HCT116 (cell line): Measurements from ENCODE around the gene TRIM63. TPM values are rescaled to one million over a fixed set of nuclear protein-coding genes. Genes with fewer than 3 reads are reported as not detected.

Experiments used
- ATAC-seq: fragments of 200-7000 bp; cut with Tn5 transposase; 2 replicates; pipeline ENCODE4 v1.9.1; 2020; ENCODE audit warnings: mild to moderate bottlenecking, moderate library complexity
- BruUV-seq: library from RNA; stranded (reverse); fragments of 400-500 nt; replicated peaks from 2 replicates; lab custom pipeline; 2021; lab: Mats Ljungman, UMichigan
- CTCF ChIA-PET: fragments of 300-600 bp; sonication (Branson Sonifier 250); formaldehyde crosslinking; loops from one replicate; lab custom pipeline; 2021; ENCODE audit warnings: antibody characterized with exemption; lab: Charles Lee
- POLR2A ChIA-PET: fragments of 300-600, 350-600 bp; sonication (Branson Sonifier 250); formaldehyde crosslinking; loops from one replicate; lab custom pipeline; 2021; ENCODE audit warnings: antibody characterized with exemption; lab: Charles Lee
- RAD21 ChIA-PET, 2 experiments: fragments of 300-600 bp; sonication (Branson Sonifier 250); formaldehyde crosslinking; loops; one replicate each; lab custom pipeline; 2023; ENCODE audit warnings: low total read pairs in 2 of 2; ENCODE audit not compliant: uncharacterized antibody in 2 of 2, unreplicated experiment in 2 of 2, low non-redundant PET in 1 of 2; lab: Charles Lee
- DNase-seq: peaks from one replicate; pipeline ENCODE4 v3.0.0-alpha.2; 2010; ENCODE audit warnings: low read depth, low spot score
- H2AFZ ChIP-seq: fragments of 200-600 bp; shearing (Covaris generic), sonication (generic); 2 replicates; pipeline ENCODE4 v1.6.1; 2017; ENCODE audit warnings: low read depth, mixed run types, mixed read lengths, antibody characterized with exemption, low read length; ENCODE audit not compliant: poor library complexity, severe bottlenecking
- H3K27ac ChIP-seq: 2 replicates; pipeline ENCODE4 v1.5.1; 2012; ENCODE audit warnings: low read depth, low read length
- H3K27me3 ChIP-seq: fragments of 200-600 bp; sonication (generic); 2 replicates; pipeline ENCODE4 v1.6.1; 2016; ENCODE audit warnings: mixed run types, low read length, mixed read lengths; ENCODE audit not compliant: insufficient read depth
- H3K36me3 ChIP-seq, 2 experiments: fragments of 200-500 bp in 1 of 2; fragments of 200-600 bp in 1 of 2; sonication (Bioruptor generic) in 1 of 2; sonication (generic) in 1 of 2; 2 replicates each; pipeline versions ENCODE4 v1.5.1 to v1.6.1; 2014 to 2016; ENCODE audit warnings: low read length in 2 of 2, inconsistent platforms in 1 of 2, mixed read lengths in 1 of 2, mixed run types in 1 of 2; ENCODE audit not compliant: insufficient read depth in 2 of 2, control insufficient read depth in 1 of 2
- H3K4me1 ChIP-seq, 2 experiments: fragments of 200-600 bp in 1 of 2; sonication (generic) in 1 of 2; 2 replicates each; pipeline versions ENCODE4 v1.5.1 to v1.6.1; 2012 to 2017; ENCODE audit warnings: low read length in 2 of 2, inconsistent platforms in 1 of 2, mild to moderate bottlenecking in 1 of 2, mixed read lengths in 1 of 2, mixed run types in 1 of 2, moderate library complexity in 1 of 2; ENCODE audit not compliant: insufficient read depth in 2 of 2, control insufficient read depth in 1 of 2
- H3K4me2 ChIP-seq: fragments of 200-600 bp; sonication (generic); 2 replicates; pipeline ENCODE4 v1.6.1; 2017; ENCODE audit warnings: mixed run types, low read length, mixed read lengths
- H3K4me3 ChIP-seq, 2 experiments: fragments of 200-600 bp in 1 of 2; sonication (generic) in 1 of 2; replicated peaks in 1 of 2; 2 replicates each; pipeline ENCODE4 v1.5.1; 2011 to 2016; ENCODE audit warnings: low read length in 2 of 2, control low read depth in 1 of 2, low read depth in 1 of 2, mild to moderate bottlenecking in 1 of 2, mixed read lengths in 1 of 2, mixed run types in 1 of 2
- H3K79me2 ChIP-seq: fragments of 200-600 bp; sonication (generic); 2 replicates; pipeline ENCODE4 v1.6.1; 2017; ENCODE audit warnings: mild to moderate bottlenecking, mixed run types, low read length, moderate library complexity, mixed read lengths; ENCODE audit not compliant: insufficient read depth
- H3K9ac ChIP-seq: fragments of 200-600 bp; sonication (generic); 2 replicates; pipeline ENCODE4 v1.6.1; 2016; ENCODE audit warnings: low read length, mixed read lengths
- H3K9me2 ChIP-seq: fragments of 200-600 bp; sonication (generic), shearing (Covaris generic); 2 replicates; pipeline ENCODE4 v1.6.1; 2017; ENCODE audit warnings: mixed run types, mild to moderate bottlenecking, moderate library complexity; ENCODE audit not compliant: insufficient read depth
- H3K9me3 ChIP-seq, 2 experiments: fragments of 200-500 bp in 1 of 2; fragments of 200-600 bp in 1 of 2; sonication (Bioruptor generic) in 1 of 2; sonication (generic) in 1 of 2; 2 replicates each; pipeline ENCODE4 v1.6.1; 2014 to 2017; ENCODE audit warnings: low read length in 2 of 2, mixed read lengths in 2 of 2, inconsistent platforms in 1 of 2, low read depth in 1 of 2, mild to moderate bottlenecking in 1 of 2, mixed run types in 1 of 2, moderate library complexity in 1 of 2; ENCODE audit not compliant: control insufficient read depth in 1 of 2, insufficient read depth in 1 of 2
- H4K20me1 ChIP-seq: fragments of 200-600 bp; sonication (generic), shearing (Covaris generic); 2 replicates; pipeline ENCODE4 v1.6.1; 2017; ENCODE audit warnings: mixed run types, mild to moderate bottlenecking, moderate library complexity; ENCODE audit not compliant: insufficient read depth
- CTCF ChIP-seq, 3 experiments: fragments of 200-600 bp in 1 of 3; sonication (generic) in 1 of 3; IDR thresholded peaks in 2 of 3; conservative IDR thresholded peaks in 1 of 3; 2 replicates each; pipeline ENCODE4 v1.5.1; 2012 to 2017; ENCODE audit warnings: low read depth in 2 of 3, low read length in 2 of 3, antibody characterized with exemption in 1 of 3, borderline replicate concordance in 1 of 3, control low read depth in 1 of 3, mild to moderate bottlenecking in 1 of 3, mixed read lengths in 1 of 3, mixed run types in 1 of 3, moderate library complexity in 1 of 3; ENCODE audit not compliant: insufficient read depth in 1 of 3
- ELF1 ChIP-seq: IDR thresholded peaks from 2 replicates; pipeline ENCODE4 v1.6.1; 2012; ENCODE audit warnings: low read depth, borderline replicate concordance
- EZH2 ChIP-seq: fragments of 200-600 bp; sonication (generic); IDR thresholded peaks from 2 replicates; pipeline ENCODE4 v1.6.1; 2017; ENCODE audit warnings: antibody characterized with exemption, mixed run types
- JUND ChIP-seq: IDR thresholded peaks from 2 replicates; pipeline ENCODE4 v1.6.1; 2012
- SIN3A ChIP-seq: IDR thresholded peaks from 2 replicates; pipeline ENCODE4 v1.6.1; 2012; ENCODE audit warnings: low read depth
- TCF7L2 ChIP-seq: IDR thresholded peaks from 2 replicates; pipeline ENCODE4 v1.7.0; 2011; ENCODE audit warnings: borderline replicate concordance, inconsistent platforms; ENCODE audit not compliant: insufficient read depth, insufficient read length; ENCODE audit errors: extremely low read depth
- ZBTB33 ChIP-seq: IDR thresholded peaks from 2 replicates; pipeline ENCODE4 v1.6.1; 2011; ENCODE audit warnings: mild to moderate bottlenecking, low read length, moderate library complexity; ENCODE audit not compliant: insufficient replicate concordance; ENCODE audit errors: extremely low read depth
- ZFX ChIP-seq: fragments of 450-650 bp; IDR thresholded peaks from 2 replicates; pipeline ENCODE4 v1.6.1; 2017
- intact Hi-C: fragments of 100-400 bp; cut with micrococcal nuclease; formaldehyde crosslinking; loops from 2 replicates; pipeline ENCODE4 v1.10.0; 2022
- total RNA-seq: library from RNA; stranded (reverse); gene quantifications from one replicate; pipeline ENCODE4 v1.2.1, GENCODE V29; 2021; ENCODE audit not compliant: unreplicated experiment
- TF ChIP-seq, protein P1 (sequence below): IDR thresholded peaks from 2 replicates; pipeline ENCODE4 v1.6.1; 2012

TRIM63 gene
- total RNA-seq, 1 experiment from 2014 or later: not detected

- DNase-seq (no peak), ATAC-seq (peak; percentile 28; the same call in 1 of the 2 replicates)
- no peaks in the 10 kb centered on the region for H3K27me3 ChIP-seq
- ChIA-PET POLR2A (no interaction called here), RAD21 (interaction anchor here in 1 of 2 experiments (0.7 kb wide), 1 partner anchor 94 kb away, joined by 4 read pairs; no protein-coding TSS in a partner anchor), CTCF (interaction anchor here (0.6 to 1.3 kb wide), 2 partner anchors 133 to 135 kb away, joined by 4 to 5 read pairs; no protein-coding TSS in a partner anchor)
- no peak overlapping the region for H3K27ac ChIP-seq
- H4K20me1 ChIP-seq: no peaks in the 10 kb centered on the region
- H3K4me2 ChIP-seq: no peak overlapping the region
- intact Hi-C loops: no loop called here
- TF ChIP-seq CTCF (IDR thresholded peaks at IDR 0.05 in 2 of 3, conservative IDR thresholded peaks at IDR 0.05 in 1 of 3; ENCODE audit: borderline replicate concordance in 1 of 3, insufficient read depth in 1 of 3, low read depth in 2 of 3, low read length in 2 of 3) (peak; percentile 21 to 47 (median 29); a peak in 5 of 6 replicates), TCF7L2 (no peak)
- H3K9me2 ChIP-seq: no peaks in the 10 kb centered on the region
- H3K36me3 ChIP-seq: no peaks in the 10 kb centered on the region
- no peak overlapping the region for H3K4me3 ChIP-seq
- H2AFZ ChIP-seq: no peak overlapping the region
- no TSS peak for BruUV-seq
- peaks cover 5 to 10% of the 10 kb centered on the region in 2 experiments; a peak in 2 of 4 replicates for H3K4me1 ChIP-seq
- H3K9me3 ChIP-seq: no peaks in the 10 kb centered on the region
- no peak overlapping the region for H3K9ac ChIP-seq
- H3K79me2 ChIP-seq: no peaks in the 10 kb centered on the region
These were observed 37.5 kb downstream of the TRIM63 start for GRCh38 chr1:26029864-26030481.

DNA sequence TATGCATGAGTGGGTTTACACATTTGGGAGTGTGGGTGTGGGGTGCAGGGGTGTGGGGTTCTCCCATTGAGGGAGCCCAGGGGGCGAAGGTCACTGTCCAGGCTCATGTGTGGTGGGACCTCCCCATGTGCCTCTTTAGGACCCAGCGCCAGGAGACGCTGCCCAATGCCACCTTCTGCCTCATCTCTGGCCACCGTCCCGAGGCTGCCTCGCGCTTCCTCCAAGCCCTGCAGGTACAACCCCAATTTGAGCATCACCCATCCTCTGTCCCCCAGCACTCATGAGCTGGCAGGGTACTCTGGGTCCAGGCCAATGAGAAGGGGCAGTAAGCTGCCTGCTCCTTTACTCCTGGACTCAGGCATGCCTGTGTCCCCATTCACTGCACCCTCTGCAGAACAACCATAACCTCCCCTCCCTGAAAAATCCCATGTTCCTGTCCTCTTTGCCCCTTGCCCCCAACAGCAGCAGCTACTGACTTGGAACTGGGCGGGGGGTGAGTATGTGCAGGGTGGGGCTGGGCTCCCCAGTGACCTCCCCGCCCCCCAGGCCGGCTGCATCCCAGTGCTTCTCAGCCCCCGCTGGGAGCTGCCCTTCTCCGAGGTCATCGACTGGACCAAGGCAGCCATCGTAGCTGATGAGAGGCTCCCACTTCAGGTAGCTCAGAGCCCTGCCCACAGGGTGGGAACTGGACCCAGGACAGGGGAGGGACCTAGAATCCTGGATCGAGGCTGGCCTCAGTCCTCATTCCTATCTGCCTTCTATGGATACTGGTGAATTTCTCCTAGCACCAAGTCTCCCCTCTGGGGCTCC, 38.2 kb downstream of the TRIM63 start:
- ATAC-seq (peak; percentile 18; the same call in 1 of the 2 replicates), DNase-seq (no peak)
- Histone ChIP-seq H3K9ac (no peak overlapping the region), H3K79me2 (no peaks in the 10 kb centered on the region), H3K4me1 (peaks cover 0 to 3% of the 10 kb centered on the region in 2 experiments; a peak in 1 of 4 replicates), H3K36me3 (no peaks in the 10 kb centered on the region), H3K27me3 (no peaks in the 10 kb centered on the region), H4K20me1 (no peaks in the 10 kb centered on the region), H3K4me3 (no peak overlapping the region), H3K9me3 (no peaks in the 10 kb centered on the region), H3K27ac (no peak overlapping the region), H3K4me2 (no peak overlapping the region), H3K9me2 (no peaks in the 10 kb centered on the region), H2AFZ (no peak overlapping the region)
- intact Hi-C loops: no loop called here
- RAD21 ChIA-PET: interaction anchor here in 1 of 2 experiments (0.7 kb wide), 1 partner anchor 94 kb away, joined by 4 read pairs; no protein-coding TSS in a partner anchor
- POLR2A ChIA-PET: no interaction called here
- CTCF ChIA-PET: interaction anchor here (0.6 to 1.3 kb wide), 2 partner anchors 133 to 134 kb away, joined by 4 to 5 read pairs; no protein-coding TSS in a partner anchor
- no TSS peak for BruUV-seq
- TF ChIP-seq TCF7L2 (no peak), ZFX (no peak), ZBTB33 (no peak), JUND (no peak), EZH2 (no peak), SIN3A (no peak), ELF1 (no peak)
- TF ChIP-seq, protein P1, sequence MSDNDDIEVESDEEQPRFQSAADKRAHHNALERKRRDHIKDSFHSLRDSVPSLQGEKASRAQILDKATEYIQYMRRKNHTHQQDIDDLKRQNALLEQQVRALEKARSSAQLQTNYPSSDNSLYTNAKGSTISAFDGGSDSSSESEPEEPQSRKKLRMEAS: no peak
